PC-3 (cell line): Measurements from ENCODE around the gene DNHD1.

Experiments
- EZH2 ChIP-seq: fragments of 300-600 bp; sonication (generic); IDR thresholded peaks from one replicate; pipeline ENCODE4 v1.6.1; 2017; ENCODE audit warnings: antibody characterized with exemption, mild to moderate bottlenecking, low read length; ENCODE audit not compliant: unreplicated experiment
- TF ChIP-seq, protein P1 (sequence below): fragments of 300-600 bp; sonication (generic); conservative IDR thresholded peaks from 2 replicates; pipeline ENCODE4 v1.5.1; 2017; ENCODE audit warnings: antibody characterized with exemption, low read depth, mild to moderate bottlenecking, low read length

DNA sequence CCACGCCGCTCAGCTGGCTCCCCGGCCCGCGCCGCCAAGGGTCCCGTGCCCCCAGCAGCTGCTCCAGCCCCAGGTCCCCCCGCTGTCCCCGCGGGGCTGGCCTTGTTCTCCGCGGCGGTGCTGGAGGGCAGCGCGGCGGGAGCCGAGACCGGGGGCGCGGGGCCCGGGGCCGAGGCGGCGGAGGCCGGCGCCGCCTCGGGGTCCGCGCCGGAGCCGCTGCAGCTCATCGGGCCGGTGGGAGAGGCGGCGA lies 114.8 kb downstream of the DNHD1 start:
- TF ChIP-seq EZH2, result no peak
- TF ChIP-seq, protein P1, sequence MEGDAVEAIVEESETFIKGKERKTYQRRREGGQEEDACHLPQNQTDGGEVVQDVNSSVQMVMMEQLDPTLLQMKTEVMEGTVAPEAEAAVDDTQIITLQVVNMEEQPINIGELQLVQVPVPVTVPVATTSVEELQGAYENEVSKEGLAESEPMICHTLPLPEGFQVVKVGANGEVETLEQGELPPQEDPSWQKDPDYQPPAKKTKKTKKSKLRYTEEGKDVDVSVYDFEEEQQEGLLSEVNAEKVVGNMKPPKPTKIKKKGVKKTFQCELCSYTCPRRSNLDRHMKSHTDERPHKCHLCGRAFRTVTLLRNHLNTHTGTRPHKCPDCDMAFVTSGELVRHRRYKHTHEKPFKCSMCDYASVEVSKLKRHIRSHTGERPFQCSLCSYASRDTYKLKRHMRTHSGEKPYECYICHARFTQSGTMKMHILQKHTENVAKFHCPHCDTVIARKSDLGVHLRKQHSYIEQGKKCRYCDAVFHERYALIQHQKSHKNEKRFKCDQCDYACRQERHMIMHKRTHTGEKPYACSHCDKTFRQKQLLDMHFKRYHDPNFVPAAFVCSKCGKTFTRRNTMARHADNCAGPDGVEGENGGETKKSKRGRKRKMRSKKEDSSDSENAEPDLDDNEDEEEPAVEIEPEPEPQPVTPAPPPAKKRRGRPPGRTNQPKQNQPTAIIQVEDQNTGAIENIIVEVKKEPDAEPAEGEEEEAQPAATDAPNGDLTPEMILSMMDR, result no peak
